ENCODE measurements around the gene LINGO1.

DNA sequence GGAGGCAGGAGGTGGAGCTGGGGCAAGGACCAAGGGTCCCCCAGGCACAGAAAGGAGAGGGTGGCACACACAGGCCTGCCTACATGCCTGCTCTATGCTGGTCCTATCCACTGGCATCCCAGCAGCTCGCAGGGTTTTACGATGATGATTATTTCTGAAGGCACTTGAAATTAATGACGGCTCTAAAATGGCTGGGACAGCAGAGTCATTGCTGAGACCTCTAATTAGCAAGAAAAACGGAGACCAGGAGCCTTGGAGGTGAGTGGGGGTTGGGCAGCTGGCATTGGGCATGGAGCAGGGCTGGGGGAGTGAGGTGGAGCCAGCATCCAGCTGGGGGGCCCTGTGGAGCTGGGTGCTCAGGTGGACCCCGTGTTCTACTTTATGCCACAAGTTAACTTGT is 3.5 kb upstream of the LINGO1 start:
- TF ChIP-seq, protein P1, sequence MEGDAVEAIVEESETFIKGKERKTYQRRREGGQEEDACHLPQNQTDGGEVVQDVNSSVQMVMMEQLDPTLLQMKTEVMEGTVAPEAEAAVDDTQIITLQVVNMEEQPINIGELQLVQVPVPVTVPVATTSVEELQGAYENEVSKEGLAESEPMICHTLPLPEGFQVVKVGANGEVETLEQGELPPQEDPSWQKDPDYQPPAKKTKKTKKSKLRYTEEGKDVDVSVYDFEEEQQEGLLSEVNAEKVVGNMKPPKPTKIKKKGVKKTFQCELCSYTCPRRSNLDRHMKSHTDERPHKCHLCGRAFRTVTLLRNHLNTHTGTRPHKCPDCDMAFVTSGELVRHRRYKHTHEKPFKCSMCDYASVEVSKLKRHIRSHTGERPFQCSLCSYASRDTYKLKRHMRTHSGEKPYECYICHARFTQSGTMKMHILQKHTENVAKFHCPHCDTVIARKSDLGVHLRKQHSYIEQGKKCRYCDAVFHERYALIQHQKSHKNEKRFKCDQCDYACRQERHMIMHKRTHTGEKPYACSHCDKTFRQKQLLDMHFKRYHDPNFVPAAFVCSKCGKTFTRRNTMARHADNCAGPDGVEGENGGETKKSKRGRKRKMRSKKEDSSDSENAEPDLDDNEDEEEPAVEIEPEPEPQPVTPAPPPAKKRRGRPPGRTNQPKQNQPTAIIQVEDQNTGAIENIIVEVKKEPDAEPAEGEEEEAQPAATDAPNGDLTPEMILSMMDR (IDR thresholded peaks at IDR 0.05) = no peak
- TF ChIP-seq POLR2A (IDR thresholded peaks at IDR 0.05) = no peak
